SK-N-SH (cell line): ENCODE data around the gene CHPF2. TPM values are rescaled to one million over a fixed set of nuclear protein-coding genes. Genes with fewer than 3 reads are reported as not detected.

Experiments used
- CTCF ChIA-PET: fragments of 300-600, 350-600 bp; formaldehyde crosslinking; extraction: SDS; loops from one replicate; lab custom pipeline; 2021; lab: Yijun Ruan, JAX
- POLR2A ChIA-PET: fragments of 350-600 bp; sonication (Branson Sonifier 250); formaldehyde crosslinking; extraction: SDS; loops from one replicate; lab custom pipeline; 2020; ENCODE audit warnings: antibody characterized with exemption, inconsistent platforms; lab: Yijun Ruan, JAX
- DNase-seq: peaks from one replicate; pipeline ENCODE4 v3.0.0; 2012
- H2AFZ ChIP-seq: fragments of 200-600 bp; sonication (generic); 2 replicates; pipeline ENCODE4 v1.8.1; 2016; ENCODE audit warnings: antibody characterized with exemption, mild to moderate bottlenecking, low read depth
- H3F3A ChIP-seq: fragments of 200-600 bp; sonication (generic); replicated peaks from 2 replicates; pipeline ENCODE3; 2016; ENCODE audit warnings: antibody characterized with exemption, mild to moderate bottlenecking; ENCODE audit not compliant: insufficient read depth
- H3K27ac ChIP-seq, 2 experiments: fragments of 200-500 bp in 1 of 2; fragments of 200-600 bp in 1 of 2; sonication (Bioruptor generic) in 1 of 2; sonication (generic), shearing (Covaris generic) in 1 of 2; 2 replicates each; pipeline versions ENCODE4 v1.5.1 to v1.6.1; 2014 to 2016; ENCODE audit warnings: low read depth in 2 of 2, inconsistent platforms in 1 of 2, low read length in 1 of 2, mild to moderate bottlenecking in 1 of 2, mixed read lengths in 1 of 2
- H3K27me3 ChIP-seq: fragments of 200-600 bp; sonication (generic), shearing (Covaris generic); 2 replicates; pipeline ENCODE4 v1.6.1; 2016; ENCODE audit warnings: mixed run types; ENCODE audit not compliant: insufficient read depth
- H3K36me3 ChIP-seq, 2 experiments: fragments of 200-500 bp in 1 of 2; fragments of 200-600 bp in 1 of 2; sonication (Bioruptor generic) in 1 of 2; sonication (generic) in 1 of 2; replicated peaks in 1 of 2; 2 replicates each; pipeline versions ENCODE3 to v1.5.1; 2014 to 2016; ENCODE audit warnings: low read length in 1 of 2, mild to moderate bottlenecking in 1 of 2; ENCODE audit not compliant: insufficient read depth in 2 of 2, control insufficient read depth in 1 of 2
- H3K4me1 ChIP-seq, 2 experiments: fragments of 200-500 bp in 1 of 2; fragments of 200-600 bp in 1 of 2; sonication (Bioruptor generic) in 1 of 2; sonication (generic), shearing (Covaris generic) in 1 of 2; 2 replicates each; pipeline versions ENCODE4 v1.5.1 to v1.6.1; 2014 to 2016; ENCODE audit warnings: low read depth in 1 of 2, low read length in 1 of 2, mixed run types in 1 of 2; ENCODE audit not compliant: insufficient read depth in 2 of 2, control insufficient read depth in 1 of 2
- H3K4me2 ChIP-seq: fragments of 200-600 bp; sonication (generic), shearing (Covaris generic); 2 replicates; pipeline ENCODE4 v1.6.1; 2017; ENCODE audit warnings: mixed run types
- H3K4me3 ChIP-seq, 2 experiments: fragments of 200-500 bp in 1 of 2; fragments of 200-600 bp in 1 of 2; sonication (Bioruptor generic) in 1 of 2; sonication (generic), shearing (Covaris generic) in 1 of 2; 2 replicates each; pipeline versions ENCODE4 v1.5.1 to v1.8.1; 2014 to 2016; ENCODE audit warnings: low read depth in 2 of 2, inconsistent platforms in 1 of 2, low read length in 1 of 2, mild to moderate bottlenecking in 1 of 2, mixed read lengths in 1 of 2, moderate library complexity in 1 of 2
- H3K79me2 ChIP-seq: fragments of 200-600 bp; sonication (generic); 2 replicates; pipeline ENCODE4 v1.8.1; 2017; ENCODE audit warnings: mild to moderate bottlenecking; ENCODE audit not compliant: insufficient read depth
- H3K9ac ChIP-seq: fragments of 200-600 bp; sonication (generic); 2 replicates; pipeline ENCODE4 v1.6.1; 2017; ENCODE audit warnings: mixed run types
- H3K9me2 ChIP-seq: fragments of 200-600 bp; sonication (generic); 2 replicates; pipeline ENCODE4 v1.6.1; 2017; ENCODE audit warnings: mixed run types
- H3K9me3 ChIP-seq: fragments of 200-600 bp; sonication (generic); 2 replicates; pipeline ENCODE4 v1.6.1; 2017; ENCODE audit warnings: mixed run types, mild to moderate bottlenecking, moderate library complexity
- H4K20me1 ChIP-seq: fragments of 200-600 bp; sonication (generic); 2 replicates; pipeline ENCODE4 v1.6.1; 2017; ENCODE audit warnings: mild to moderate bottlenecking, mixed run types; ENCODE audit not compliant: insufficient read depth
- CHD2 ChIP-seq: fragments of 150-350 bp; IDR thresholded peaks from 2 replicates; pipeline ENCODE4 v1.6.1; 2018; ENCODE audit warnings: low read length; ENCODE audit not compliant: partially characterized antibody
- FOSL2 ChIP-seq: IDR thresholded peaks from 2 replicates; pipeline ENCODE4 v1.4.0; 2012; ENCODE audit warnings: low read depth, mild to moderate bottlenecking, moderate library complexity, borderline replicate concordance
- FOXJ3 ChIP-seq: sonication (generic); formaldehyde crosslinking; IDR thresholded peaks from 2 replicates; pipeline ENCODE4 v1.5.1; 2020; ENCODE audit warnings: mild to moderate bottlenecking, missing genetic modification reagents
- JUND ChIP-seq: IDR thresholded peaks from 2 replicates; pipeline ENCODE4 v1.4.0; 2012
- NFIC ChIP-seq: IDR thresholded peaks from 2 replicates; pipeline ENCODE4 v1.4.0; 2012; ENCODE audit warnings: borderline replicate concordance
- POLR2AphosphoS5 ChIP-seq: IDR thresholded peaks from 2 replicates; pipeline ENCODE4 v1.6.1; 2012; ENCODE audit warnings: low read depth, low read length
- RAD21 ChIP-seq: IDR thresholded peaks from 2 replicates; pipeline ENCODE4 v1.6.1; 2012; ENCODE audit warnings: mild to moderate bottlenecking, low read length
- SMC3 ChIP-seq: IDR thresholded peaks from 2 replicates; pipeline ENCODE4 v1.6.1; 2012; ENCODE audit warnings: low read depth, low read length, improper control_type of control experiment
- TAF1 ChIP-seq: IDR thresholded peaks from 2 replicates; pipeline ENCODE4 v1.6.1; 2012; ENCODE audit warnings: low read depth, mild to moderate bottlenecking, low read length, moderate library complexity, borderline replicate concordance
- YY1 ChIP-seq: IDR thresholded peaks from 2 replicates; pipeline ENCODE4 v1.4.0; 2012; ENCODE audit warnings: low read depth, mild to moderate bottlenecking
- WGBS: methylation state at CpG from one replicate; pipeline ENCODE4 v1.1.6; 2017; ENCODE audit warnings: low lambda C conversion rate; 5-methylcytosine and 5-hydroxymethylcytosine counted together
- polyA plus RNA-seq, 3 experiments: library from polyadenylated mRNA; depleted of rRNA; stranded (reverse); fragments of >200 nt; gene quantifications; 2 replicates each; pipeline ENCODE4 v1.2.3, GENCODE V29; 2012
- TF ChIP-seq, protein P1 (sequence below): IDR thresholded peaks from 2 replicates; pipeline ENCODE4 v1.6.1; 2012; ENCODE audit warnings: mild to moderate bottlenecking, low read depth, low read length, moderate library complexity
- TF ChIP-seq, protein P2 (sequence below): fragments of 150-350 bp; IDR thresholded peaks from 2 replicates; pipeline ENCODE4 v1.6.1; 2016; ENCODE audit warnings: mild to moderate bottlenecking, low read depth, low read length
- TF ChIP-seq, protein P3 (sequence below): IDR thresholded peaks from 2 replicates; pipeline ENCODE4; 2012

The CHPF2 gene
- polyA plus RNA-seq, 1 of the 3 experiments (the other 2 are of a cell fraction) = 68.6 TPM

DNA sequence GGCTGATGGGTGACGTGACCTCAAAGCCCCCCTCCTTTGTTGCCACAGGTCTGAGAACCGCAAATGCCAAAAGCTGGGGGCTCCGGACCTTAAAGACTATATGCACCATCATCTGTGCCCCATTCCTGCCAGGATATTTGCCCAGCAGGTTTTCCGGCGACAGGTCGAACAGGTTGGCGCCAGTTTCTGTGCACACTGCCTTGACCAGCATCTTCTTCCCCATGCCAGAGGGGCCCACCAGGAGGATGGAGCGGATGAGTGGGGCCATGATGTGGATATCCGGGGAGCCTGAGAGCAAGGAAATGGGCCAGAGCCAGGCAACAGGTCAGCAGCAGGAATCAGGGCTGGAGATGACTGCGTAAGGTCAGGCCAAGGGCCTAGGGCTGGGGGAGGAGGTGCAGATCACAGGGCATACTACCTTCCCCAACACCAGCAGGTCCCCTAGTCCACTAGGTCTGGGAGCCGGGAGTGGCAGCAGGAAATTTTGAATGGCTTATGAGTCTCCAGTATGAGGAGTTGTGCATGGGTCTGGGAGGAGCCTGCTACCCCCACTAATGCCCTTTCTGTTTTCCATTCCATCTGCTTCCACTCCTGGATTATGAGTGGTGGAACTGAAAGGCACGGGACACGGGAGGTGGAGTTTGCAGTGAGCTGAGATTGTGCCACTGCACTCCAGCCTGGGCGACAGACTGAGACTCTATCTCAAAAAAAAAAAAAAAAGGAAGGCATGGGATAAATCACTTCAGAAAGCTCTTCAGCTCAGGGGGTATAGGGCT, 38.9 kb upstream of the CHPF2 start:
- Histone ChIP-seq H3K9ac (no peak overlapping the region), H3K27ac (no peak overlapping the region), H3K4me3 (no peak overlapping the region), H3K9me3 (no peaks in the 10 kb centered on the region), H4K20me1 (no peaks in the 10 kb centered on the region), H3K79me2 (no peaks in the 10 kb centered on the region), H3K9me2 (no peaks in the 10 kb centered on the region), H2AFZ (no peak overlapping the region), H3K36me3 (no peaks in the 10 kb centered on the region), H3F3A (no peaks in the 10 kb centered on the region)
- POLR2A ChIA-PET = interaction anchor here (0.6 kb wide), 1 partner anchor 26 kb away, joined by 3 read pairs; no protein-coding TSS in a partner anchor
- 75% methylated on average over 14 of the region's 14 CpGs for whole genome bisulfite sequencing
- no peak for DNase-seq
- CTCF ChIA-PET = interaction anchor here (1.1 kb wide), 1 partner anchor 14 kb away, joined by 3 read pairs; no protein-coding TSS in a partner anchor
- TF ChIP-seq CHD2 = no peak
- TF ChIP-seq POLR2AphosphoS5 = no peak
- no peak for TF ChIP-seq TAF1
- TF ChIP-seq, all 33 proteins: peak for 0
- Histone ChIP-seq H3K27me3 (peaks cover 85% of the 10 kb centered on the region), H3K4me2 (no peak overlapping the region), H3K4me1 (no peaks in the 10 kb centered on the region)

DNA sequence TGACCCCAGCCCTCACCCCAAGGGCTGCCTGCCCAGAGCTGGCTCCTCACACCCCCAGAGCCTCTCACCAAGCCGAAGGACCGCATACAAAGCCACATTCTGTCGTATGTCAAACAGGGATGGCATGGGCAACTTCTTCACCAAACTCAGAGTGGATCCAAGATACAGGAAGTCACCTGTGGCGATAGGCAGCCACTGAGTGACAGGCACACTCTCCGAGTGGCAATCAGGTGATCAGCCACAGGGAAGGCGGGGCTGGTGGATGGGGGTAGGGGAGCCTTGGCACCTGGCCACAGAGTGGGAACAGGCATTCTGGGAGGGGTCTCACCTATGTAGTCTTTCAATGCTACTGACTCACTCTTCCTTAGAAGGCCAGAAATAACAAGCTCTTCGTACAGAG, 38.1 kb upstream of the CHPF2 start:
- Histone ChIP-seq H3K27me3 (peaks cover 83% of the 10 kb centered on the region), H2AFZ (no peak overlapping the region), H3F3A (no peaks in the 10 kb centered on the region), H3K4me1 (no peaks in the 10 kb centered on the region)
- TF ChIP-seq, protein P1, sequence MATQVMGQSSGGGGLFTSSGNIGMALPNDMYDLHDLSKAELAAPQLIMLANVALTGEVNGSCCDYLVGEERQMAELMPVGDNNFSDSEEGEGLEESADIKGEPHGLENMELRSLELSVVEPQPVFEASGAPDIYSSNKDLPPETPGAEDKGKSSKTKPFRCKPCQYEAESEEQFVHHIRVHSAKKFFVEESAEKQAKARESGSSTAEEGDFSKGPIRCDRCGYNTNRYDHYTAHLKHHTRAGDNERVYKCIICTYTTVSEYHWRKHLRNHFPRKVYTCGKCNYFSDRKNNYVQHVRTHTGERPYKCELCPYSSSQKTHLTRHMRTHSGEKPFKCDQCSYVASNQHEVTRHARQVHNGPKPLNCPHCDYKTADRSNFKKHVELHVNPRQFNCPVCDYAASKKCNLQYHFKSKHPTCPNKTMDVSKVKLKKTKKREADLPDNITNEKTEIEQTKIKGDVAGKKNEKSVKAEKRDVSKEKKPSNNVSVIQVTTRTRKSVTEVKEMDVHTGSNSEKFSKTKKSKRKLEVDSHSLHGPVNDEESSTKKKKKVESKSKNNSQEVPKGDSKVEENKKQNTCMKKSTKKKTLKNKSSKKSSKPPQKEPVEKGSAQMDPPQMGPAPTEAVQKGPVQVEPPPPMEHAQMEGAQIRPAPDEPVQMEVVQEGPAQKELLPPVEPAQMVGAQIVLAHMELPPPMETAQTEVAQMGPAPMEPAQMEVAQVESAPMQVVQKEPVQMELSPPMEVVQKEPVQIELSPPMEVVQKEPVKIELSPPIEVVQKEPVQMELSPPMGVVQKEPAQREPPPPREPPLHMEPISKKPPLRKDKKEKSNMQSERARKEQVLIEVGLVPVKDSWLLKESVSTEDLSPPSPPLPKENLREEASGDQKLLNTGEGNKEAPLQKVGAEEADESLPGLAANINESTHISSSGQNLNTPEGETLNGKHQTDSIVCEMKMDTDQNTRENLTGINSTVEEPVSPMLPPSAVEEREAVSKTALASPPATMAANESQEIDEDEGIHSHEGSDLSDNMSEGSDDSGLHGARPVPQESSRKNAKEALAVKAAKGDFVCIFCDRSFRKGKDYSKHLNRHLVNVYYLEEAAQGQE = no peak
- TF ChIP-seq RAD21 (no peak), NFIC (no peak), POLR2AphosphoS5 (no peak), FOSL2 (no peak), TAF1 (no peak), FOXJ3 (CRISPR knock-in tag) (no peak), JUND (no peak), SMC3 (no peak), YY1 (no peak)
- TF ChIP-seq, protein P2, sequence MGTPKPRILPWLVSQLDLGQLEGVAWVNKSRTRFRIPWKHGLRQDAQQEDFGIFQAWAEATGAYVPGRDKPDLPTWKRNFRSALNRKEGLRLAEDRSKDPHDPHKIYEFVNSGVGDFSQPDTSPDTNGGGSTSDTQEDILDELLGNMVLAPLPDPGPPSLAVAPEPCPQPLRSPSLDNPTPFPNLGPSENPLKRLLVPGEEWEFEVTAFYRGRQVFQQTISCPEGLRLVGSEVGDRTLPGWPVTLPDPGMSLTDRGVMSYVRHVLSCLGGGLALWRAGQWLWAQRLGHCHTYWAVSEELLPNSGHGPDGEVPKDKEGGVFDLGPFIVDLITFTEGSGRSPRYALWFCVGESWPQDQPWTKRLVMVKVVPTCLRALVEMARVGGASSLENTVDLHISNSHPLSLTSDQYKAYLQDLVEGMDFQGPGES = no peak
- TF ChIP-seq, protein P3, sequence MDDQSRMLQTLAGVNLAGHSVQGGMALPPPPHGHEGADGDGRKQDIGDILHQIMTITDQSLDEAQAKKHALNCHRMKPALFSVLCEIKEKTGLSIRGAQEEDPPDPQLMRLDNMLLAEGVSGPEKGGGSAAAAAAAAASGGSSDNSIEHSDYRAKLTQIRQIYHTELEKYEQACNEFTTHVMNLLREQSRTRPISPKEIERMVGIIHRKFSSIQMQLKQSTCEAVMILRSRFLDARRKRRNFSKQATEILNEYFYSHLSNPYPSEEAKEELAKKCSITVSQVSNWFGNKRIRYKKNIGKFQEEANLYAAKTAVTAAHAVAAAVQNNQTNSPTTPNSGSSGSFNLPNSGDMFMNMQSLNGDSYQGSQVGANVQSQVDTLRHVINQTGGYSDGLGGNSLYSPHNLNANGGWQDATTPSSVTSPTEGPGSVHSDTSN = no peak
- TF ChIP-seq, all 33 proteins: peak for 0
- Histone ChIP-seq H3K27ac (no peak overlapping the region), H4K20me1 (no peaks in the 10 kb centered on the region), H3K9ac (no peak overlapping the region), H3K9me2 (no peaks in the 10 kb centered on the region), H3K4me3 (no peak overlapping the region), H3K4me2 (no peak overlapping the region), H3K9me3 (no peaks in the 10 kb centered on the region), H3K79me2 (no peaks in the 10 kb centered on the region), H3K36me3 (no peaks in the 10 kb centered on the region)
- no peak for DNase-seq
- CTCF ChIA-PET = interaction anchor here (1.1 to 1.5 kb wide), 4 partner anchors 11 to 110 kb away, joined by 3 to 4 read pairs (median 4); no protein-coding TSS in a partner anchor
- POLR2A ChIA-PET = interaction anchor here (0.6 kb wide), 1 partner anchor 25 kb away, joined by 3 read pairs; no protein-coding TSS in a partner anchor
- 48% methylated on average over 7 of the region's 7 CpGs for WGBS
